Measurements from ENCODE around the gene SHISAL1.

SHISAL1 gene

DNA sequence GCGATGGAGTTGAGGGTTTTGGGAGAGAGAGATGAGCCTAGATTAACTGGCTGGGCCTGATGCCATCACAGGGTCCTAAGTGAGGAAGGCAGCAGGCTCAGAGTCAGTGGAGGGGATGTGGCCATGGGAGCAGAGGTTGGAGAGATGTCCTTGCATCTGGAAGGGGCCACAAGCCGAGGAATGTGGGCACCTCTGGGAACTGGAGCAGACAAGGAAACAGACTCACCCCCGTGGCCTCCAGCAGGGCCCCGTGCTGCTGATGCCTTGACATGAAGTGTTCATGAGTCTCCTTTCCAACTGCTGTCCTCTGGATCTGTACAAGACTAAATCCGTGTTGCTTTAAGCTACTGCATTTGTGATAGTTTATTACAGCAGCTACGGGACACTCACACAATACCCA is 49.2 kb downstream of the SHISAL1 start:
- H3K4me3 ChIP-seq (replicated peaks; ENCODE audit: low read depth, low read length) = no peak overlapping the region

DNA sequence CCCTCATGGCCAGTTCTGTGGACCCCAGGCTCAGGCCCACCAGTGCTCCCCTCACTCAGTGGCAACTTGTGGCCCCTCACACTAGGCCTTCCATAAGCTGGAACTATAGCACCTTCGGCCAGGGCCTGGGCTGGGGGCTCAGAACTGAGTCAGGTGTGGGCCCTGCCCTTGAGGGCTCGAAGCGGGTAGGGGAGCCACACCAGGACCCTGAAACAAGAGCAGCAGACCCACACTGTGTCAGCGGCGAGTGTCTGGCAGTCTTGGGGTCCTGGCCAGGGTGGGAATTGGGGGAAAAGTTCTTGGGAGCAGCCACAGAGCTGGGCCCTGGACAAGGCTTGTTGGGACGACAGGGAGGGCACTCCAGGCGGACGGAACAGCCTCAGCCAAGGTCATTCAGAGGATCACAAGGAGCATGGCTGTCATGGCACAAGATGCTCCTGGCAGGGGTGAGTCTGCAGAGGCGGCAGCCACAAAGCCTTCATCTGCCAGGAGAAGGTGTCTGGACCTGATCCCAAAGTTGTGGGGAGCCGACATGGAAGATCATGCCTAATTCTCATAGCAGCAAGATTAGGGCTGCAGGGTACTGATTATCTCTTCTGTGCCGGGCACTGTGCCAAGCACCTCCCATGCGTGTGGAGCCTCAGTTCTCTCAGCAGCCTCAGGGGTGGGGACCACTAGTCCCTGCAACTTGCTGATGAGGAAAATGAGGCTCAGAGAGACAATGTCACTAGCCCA is 50.7 kb downstream of the SHISAL1 start:
- Histone ChIP-seq H3K36me3 (ENCODE audit: control insufficient read depth, insufficient read depth, low read length) (no peaks in the 10 kb centered on the region), H3K4me3 (replicated peaks; ENCODE audit: low read depth, low read length) (no peak overlapping the region), H3K27me3 (replicated peaks; ENCODE audit: control insufficient read depth, insufficient read depth, low read length) (no peaks in the 10 kb centered on the region; the same call in 1 of the 2 replicates)
- DNase-seq (ENCODE audit: extremely low read depth, insufficient read length) = no peak
- TF ChIP-seq, protein P1, sequence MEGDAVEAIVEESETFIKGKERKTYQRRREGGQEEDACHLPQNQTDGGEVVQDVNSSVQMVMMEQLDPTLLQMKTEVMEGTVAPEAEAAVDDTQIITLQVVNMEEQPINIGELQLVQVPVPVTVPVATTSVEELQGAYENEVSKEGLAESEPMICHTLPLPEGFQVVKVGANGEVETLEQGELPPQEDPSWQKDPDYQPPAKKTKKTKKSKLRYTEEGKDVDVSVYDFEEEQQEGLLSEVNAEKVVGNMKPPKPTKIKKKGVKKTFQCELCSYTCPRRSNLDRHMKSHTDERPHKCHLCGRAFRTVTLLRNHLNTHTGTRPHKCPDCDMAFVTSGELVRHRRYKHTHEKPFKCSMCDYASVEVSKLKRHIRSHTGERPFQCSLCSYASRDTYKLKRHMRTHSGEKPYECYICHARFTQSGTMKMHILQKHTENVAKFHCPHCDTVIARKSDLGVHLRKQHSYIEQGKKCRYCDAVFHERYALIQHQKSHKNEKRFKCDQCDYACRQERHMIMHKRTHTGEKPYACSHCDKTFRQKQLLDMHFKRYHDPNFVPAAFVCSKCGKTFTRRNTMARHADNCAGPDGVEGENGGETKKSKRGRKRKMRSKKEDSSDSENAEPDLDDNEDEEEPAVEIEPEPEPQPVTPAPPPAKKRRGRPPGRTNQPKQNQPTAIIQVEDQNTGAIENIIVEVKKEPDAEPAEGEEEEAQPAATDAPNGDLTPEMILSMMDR (IDR thresholded peaks at IDR 0.05; ENCODE audit: insufficient read depth, low read length, poor library complexity, severe bottlenecking) = no peak

More for the DNA sequence above, 49.2 kb downstream of the SHISAL1 start:
- no peaks in the 10 kb centered on the region for H3K36me3 ChIP-seq (ENCODE audit: control insufficient read depth, insufficient read depth, low read length)
- H3K27me3 ChIP-seq (replicated peaks; ENCODE audit: control insufficient read depth, insufficient read depth, low read length) = no peaks in the 10 kb centered on the region; the same call in none of the 2 replicates
- no peak for DNase-seq (ENCODE audit: extremely low read depth, insufficient read length)
- TF ChIP-seq, protein P1 (IDR thresholded peaks at IDR 0.05; ENCODE audit: insufficient read depth, low read length, poor library complexity, severe bottlenecking) = no peak

DNA sequence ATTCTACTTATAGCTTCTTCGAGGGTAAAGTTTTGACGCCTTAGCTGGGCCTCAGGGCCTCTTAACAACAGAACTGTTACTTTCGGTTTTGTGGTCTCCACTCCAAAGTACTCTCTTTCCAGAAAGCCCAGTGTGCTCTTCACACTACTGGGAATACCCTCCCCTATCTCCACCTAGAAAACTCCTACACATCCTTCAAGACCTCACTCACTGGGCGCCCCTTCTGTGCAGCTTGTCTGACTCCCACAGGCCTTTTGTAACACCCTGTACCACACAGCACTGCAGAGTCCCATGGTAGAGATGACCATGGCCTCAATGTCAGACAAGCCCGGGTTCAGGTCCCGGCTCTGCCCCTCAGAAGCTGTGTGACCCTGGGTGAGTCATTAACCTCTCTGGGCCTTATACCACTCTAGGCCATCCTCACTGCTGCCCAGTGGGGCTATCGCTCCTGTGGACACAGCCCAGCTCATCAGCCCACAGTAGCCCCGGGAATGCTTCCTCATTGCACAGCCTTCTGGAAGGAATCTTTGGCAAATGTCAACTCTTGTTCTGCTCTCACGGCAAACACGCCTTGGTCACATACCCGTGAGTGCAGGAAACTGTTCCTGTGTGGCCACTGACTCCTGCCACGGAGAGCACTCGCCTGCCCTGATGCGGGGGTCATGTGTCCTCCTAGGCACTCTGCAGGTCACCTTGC is 51.4 kb downstream of the SHISAL1 start:
- Histone ChIP-seq H3K4me3 (replicated peaks; ENCODE audit: low read depth, low read length) (no peak overlapping the region), H3K36me3 (ENCODE audit: control insufficient read depth, insufficient read depth, low read length) (no peaks in the 10 kb centered on the region), H3K27me3 (replicated peaks; ENCODE audit: control insufficient read depth, insufficient read depth, low read length) (no peaks in the 10 kb centered on the region; the same call in 1 of the 2 replicates)
- DNase-seq (ENCODE audit: extremely low read depth, insufficient read length) = no peak
- TF ChIP-seq, protein P1 (IDR thresholded peaks at IDR 0.05; ENCODE audit: insufficient read depth, low read length, poor library complexity, severe bottlenecking) = no peak

DNA sequence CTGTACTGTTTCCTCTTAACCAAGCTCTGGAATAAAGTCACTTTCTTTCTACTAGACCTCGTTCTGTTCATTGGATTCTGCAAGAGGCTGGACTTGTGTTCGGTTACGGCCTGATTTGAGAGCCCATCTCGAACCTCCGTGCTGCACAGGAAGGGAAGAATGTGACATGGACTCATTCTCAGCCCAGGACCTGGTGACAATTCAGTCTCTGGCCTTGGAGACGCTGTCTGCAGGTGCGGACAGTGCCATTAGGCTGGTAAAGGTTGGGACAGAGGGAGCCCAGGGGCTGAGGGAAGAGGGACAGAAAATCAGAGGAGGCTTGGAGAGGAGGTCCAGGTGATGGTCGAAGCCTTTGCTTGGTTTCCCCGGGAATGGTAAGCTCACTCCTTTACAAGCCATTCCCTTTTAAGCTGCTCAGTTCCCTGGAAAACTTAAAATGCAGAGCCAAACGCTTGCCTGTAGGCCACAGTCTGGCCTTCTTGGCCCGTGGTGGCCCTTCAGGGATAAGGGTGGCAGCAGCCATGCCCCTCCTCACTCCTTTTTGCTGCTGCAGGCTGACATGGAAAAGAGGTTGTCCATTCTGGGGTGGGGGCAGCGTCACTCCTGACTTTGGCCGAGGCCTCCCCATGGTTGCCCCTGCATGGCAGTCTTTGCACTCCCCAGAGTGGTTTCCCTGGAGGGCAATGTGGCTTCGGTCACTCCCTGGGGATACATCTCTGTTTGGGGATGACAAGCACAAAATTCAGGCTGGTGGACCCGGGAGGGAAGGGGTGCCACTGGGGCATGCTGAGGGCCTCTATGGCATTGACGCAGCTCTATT is 52.3 kb downstream of the SHISAL1 start:
- TF ChIP-seq, protein P1 (IDR thresholded peaks at IDR 0.05; ENCODE audit: insufficient read depth, low read length, poor library complexity, severe bottlenecking) = no peak
- no peak for DNase-seq (ENCODE audit: extremely low read depth, insufficient read length)
- Histone ChIP-seq H3K4me3 (replicated peaks; ENCODE audit: low read depth, low read length) (no peak overlapping the region), H3K36me3 (ENCODE audit: control insufficient read depth, insufficient read depth, low read length) (no peaks in the 10 kb centered on the region), H3K27me3 (replicated peaks; ENCODE audit: control insufficient read depth, insufficient read depth, low read length) (no peaks in the 10 kb centered on the region; the same call in 1 of the 2 replicates)

DNA sequence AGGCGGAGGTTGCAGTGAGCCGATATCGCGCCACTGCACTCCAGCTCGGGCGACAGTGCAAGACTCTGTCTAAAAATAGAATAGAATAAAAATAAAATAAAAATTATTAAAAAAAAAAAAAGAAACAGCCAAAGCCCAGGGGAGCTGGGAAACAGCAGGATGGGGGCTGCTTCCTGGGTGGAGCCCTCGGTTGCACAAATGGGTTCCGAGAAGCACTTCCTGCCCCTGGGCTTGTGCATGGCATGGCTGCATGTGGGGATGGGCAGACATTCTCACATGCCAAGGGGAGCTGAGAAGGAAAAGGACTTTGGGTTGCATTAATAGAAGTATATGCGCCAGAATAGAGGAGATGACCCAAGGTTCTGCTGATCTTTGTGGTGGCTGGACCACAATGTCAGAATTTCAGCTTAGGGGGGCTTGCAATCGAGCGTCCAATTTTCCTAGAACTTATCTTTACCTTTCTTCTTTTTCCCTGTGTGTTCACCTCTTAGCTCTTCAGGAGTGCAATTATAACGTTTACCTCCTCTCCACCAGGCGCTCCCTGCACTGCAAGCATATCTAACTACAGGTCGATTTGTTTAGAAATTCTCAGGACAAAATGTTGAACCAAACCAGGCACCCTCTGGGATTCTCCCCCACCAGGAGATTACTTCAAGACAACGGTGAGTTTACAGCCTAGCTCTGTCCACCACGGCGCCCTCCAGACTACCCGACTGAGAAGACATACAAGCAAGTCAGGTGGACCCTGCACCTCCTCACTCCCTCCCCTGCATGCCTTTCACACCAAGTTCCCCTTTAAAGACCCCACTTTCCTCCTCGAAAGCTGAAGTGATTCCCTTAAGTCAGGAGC is 53.2 kb downstream of the SHISAL1 start:
- no peak for DNase-seq (ENCODE audit: extremely low read depth, insufficient read length)
- Histone ChIP-seq H3K4me3 (replicated peaks; ENCODE audit: low read depth, low read length) (no peak overlapping the region), H3K36me3 (ENCODE audit: control insufficient read depth, insufficient read depth, low read length) (no peaks in the 10 kb centered on the region), H3K27me3 (replicated peaks; ENCODE audit: control insufficient read depth, insufficient read depth, low read length) (no peaks in the 10 kb centered on the region; the same call in 1 of the 2 replicates)
- TF ChIP-seq, protein P1 (IDR thresholded peaks at IDR 0.05; ENCODE audit: insufficient read depth, low read length, poor library complexity, severe bottlenecking) = no peak
